DMS153 treated with DMSO at 0.1 percent for 48 hours (cell line): ENCODE measurements around the gene BEND5.

ENCODE experiments used
- DNase-seq: peaks from one replicate; lab custom pipeline; 2025; ENCODE audit not compliant: unreplicated experiment; lab: John Stamatoyannopoulos, UW

Gene BEND5

GRCh38 chr1:48681476-48682305 is 95.0 kb downstream of the BEND5 start:
- DNase-seq: no peak

- DNase-seq: no peak
Measured at GRCh38 chr1:48680411-48681035, 96.2 kb downstream of the BEND5 start.

GRCh38 chr1:48679859-48680258 is 96.8 kb downstream of the BEND5 start:
- no peak for DNase-seq

- no peak for DNase-seq
Measured at GRCh38 chr1:48678710-48679505, 97.8 kb downstream of the BEND5 start.
